Measurements from ENCODE around the gene LRP1B. TPM values are rescaled to one million over a fixed set of nuclear protein-coding genes. Genes with fewer than 3 reads are reported as not detected.

The LRP1B gene
- total RNA-seq, 6 experiments from 2014 or later = 0.06 to 1.7 (median 0.15) TPM; not detected in 1

DNA sequence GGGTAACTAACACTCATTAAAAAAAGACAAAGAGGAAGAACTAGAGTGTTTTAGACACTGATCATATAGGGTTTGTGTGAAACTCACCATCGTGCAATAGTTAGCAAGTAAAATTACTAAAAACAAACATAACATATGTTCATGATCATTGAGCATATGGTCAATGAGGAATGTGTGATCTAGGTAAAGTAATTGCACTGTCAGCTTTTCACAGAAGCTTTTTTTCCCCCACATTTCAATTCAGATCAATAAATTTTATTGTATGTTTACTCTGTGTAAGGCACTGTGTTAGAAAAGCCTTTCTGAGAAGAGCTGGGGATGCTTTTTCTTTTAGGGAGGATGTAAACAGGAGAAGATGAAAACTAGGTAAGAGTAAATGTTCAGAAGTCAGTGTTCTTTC, 348.2 kb downstream of the LRP1B start:
- intact Hi-C loops (cut with DNase I) = no loop called here
- TF ChIP-seq POLR2A (IDR thresholded peaks at IDR 0.05) (no peak), CTCF (IDR thresholded peaks at IDR 0.05) (no peak)
- Histone ChIP-seq H3K36me3 (no peaks in the 10 kb centered on the region), H3K4me3 (no peak overlapping the region), H3K4me1 (no peaks in the 10 kb centered on the region), H3K27ac (no peak overlapping the region), H3K27me3 (no peaks in the 10 kb centered on the region), H3K9me3 (no peaks in the 10 kb centered on the region)
- DNase-seq (no peak), ATAC-seq (no peak)
- 10% methylated on average over 1 of the region's 1 CpG for WGBS (ENCODE audit: insufficient coverage, low coverage, low lambda C conversion rate, missing lambda C conversion rate)

- no peak overlapping the region for H3K27ac ChIP-seq
- intact Hi-C loops (cut with DNase I) = no loop called here
- H3K9me3 ChIP-seq = no peaks in the 10 kb centered on the region
- H3K27me3 ChIP-seq = no peaks in the 10 kb centered on the region
- DNase-seq (no peak), ATAC-seq (no peak)
- H3K4me1 ChIP-seq = no peaks in the 10 kb centered on the region
- WGBS (ENCODE audit: insufficient coverage, low coverage, low lambda C conversion rate, missing lambda C conversion rate) = 40% methylated on average over 2 of the region's 2 CpGs
- H3K36me3 ChIP-seq = no peaks in the 10 kb centered on the region
- no peak overlapping the region for H3K4me3 ChIP-seq
- TF ChIP-seq POLR2A (IDR thresholded peaks at IDR 0.05) (no peak), CTCF (IDR thresholded peaks at IDR 0.05) (no peak)
Observed at GRCh38 chr2:141778315-141778835, 352.4 kb downstream of the LRP1B start.

- 58% methylated on average over 6 of the region's 6 CpGs for WGBS (ENCODE audit: insufficient coverage, low coverage, low lambda C conversion rate, missing lambda C conversion rate)
- DNase-seq = no peak
- TF ChIP-seq CTCF (IDR thresholded peaks at IDR 0.05) (no peak), POLR2A (IDR thresholded peaks at IDR 0.05) (no peak)
Observed at GRCh38 chr2:141770530-141770929, 360.3 kb downstream of the LRP1B start.

DNA sequence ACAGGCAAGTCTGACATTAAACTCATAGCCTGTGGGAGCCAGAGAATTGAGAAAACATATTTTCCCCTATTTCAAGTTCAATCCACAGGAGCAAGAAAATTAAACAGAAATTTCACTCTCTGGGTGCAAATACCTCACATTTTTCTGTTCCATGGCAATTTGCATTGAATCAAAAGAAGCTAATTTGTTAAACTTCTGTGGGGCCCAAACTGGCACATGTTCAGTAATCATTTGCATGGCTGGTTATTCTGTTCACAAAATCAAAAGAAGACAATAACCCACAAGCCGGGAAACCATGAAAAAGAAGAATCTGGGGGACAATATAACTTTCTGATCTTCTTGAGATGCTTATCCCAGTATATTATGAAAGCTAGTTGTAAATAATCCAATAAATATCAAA, 363.1 kb downstream of the LRP1B start:
- intact Hi-C loops (cut with DNase I) = no loop called here
- 70% methylated on average over 1 of the region's 1 CpG for WGBS (ENCODE audit: insufficient coverage, low coverage, low lambda C conversion rate, missing lambda C conversion rate)
- DNase-seq = no peak

More at GRCh38 chr2:141770530-141770929, 360.3 kb downstream of the LRP1B start:
- no peak for ATAC-seq
- Histone ChIP-seq H3K27me3 (no peaks in the 10 kb centered on the region), H3K4me1 (no peaks in the 10 kb centered on the region), H3K9me3 (no peaks in the 10 kb centered on the region), H3K4me3 (no peak overlapping the region), H3K36me3 (no peaks in the 10 kb centered on the region), H3K27ac (no peak overlapping the region)
- intact Hi-C loops (cut with DNase I) = no loop called here

More for the DNA sequence above, 363.1 kb downstream of the LRP1B start:
- no peaks in the 10 kb centered on the region for H3K36me3 ChIP-seq
- no peak overlapping the region for H3K27ac ChIP-seq
- no peaks in the 10 kb centered on the region for H3K4me1 ChIP-seq
- no peak for ATAC-seq
- no peak overlapping the region for H3K4me3 ChIP-seq
- H3K9me3 ChIP-seq = no peaks in the 10 kb centered on the region
- TF ChIP-seq CTCF (IDR thresholded peaks at IDR 0.05) (no peak), POLR2A (IDR thresholded peaks at IDR 0.05) (no peak)
- no peaks in the 10 kb centered on the region for H3K27me3 ChIP-seq

Measured in right lobe of liver (tissue), 6 donors.